22Rv1 (cell line): ENCODE results near the gene PRR14.

Experiments used
- H3K27ac ChIP-seq: fragments of 450-650 bp; 2 replicates; pipeline ENCODE4 v1.5.1; 2017
- ZFX ChIP-seq: fragments of 450-650 bp; IDR thresholded peaks from 2 replicates; pipeline ENCODE4 v1.6.1; 2017; ENCODE audit warnings: antibody characterized with exemption, borderline replicate concordance
- TF ChIP-seq, protein P1 (sequence below): fragments of 450-650 bp; IDR thresholded peaks from 2 replicates; pipeline ENCODE4 v1.5.1; 2017; ENCODE audit warnings: mild to moderate bottlenecking

The PRR14 gene

DNA sequence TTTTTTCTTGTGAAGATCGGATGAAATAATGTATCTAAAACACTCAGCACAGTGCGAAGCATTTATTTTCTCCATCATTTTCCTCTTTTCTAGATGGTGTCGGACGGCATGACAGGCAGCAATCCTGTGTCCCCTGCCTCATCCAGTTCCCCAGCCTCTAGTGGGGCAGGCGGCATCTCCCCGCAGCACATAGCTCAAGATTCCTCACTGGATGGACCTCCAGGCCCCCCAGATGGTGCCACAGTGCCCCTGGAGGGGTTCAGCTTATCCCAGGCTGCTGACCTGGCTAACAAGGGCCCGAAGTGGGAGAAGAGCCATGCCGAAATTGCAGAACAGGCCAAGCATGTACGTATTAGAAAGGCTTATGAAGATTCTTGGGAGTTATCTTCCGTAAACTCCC, 53.2 kb downstream of the PRR14 start:
- no peak overlapping the region for H3K27ac ChIP-seq
- TF ChIP-seq, protein P1, sequence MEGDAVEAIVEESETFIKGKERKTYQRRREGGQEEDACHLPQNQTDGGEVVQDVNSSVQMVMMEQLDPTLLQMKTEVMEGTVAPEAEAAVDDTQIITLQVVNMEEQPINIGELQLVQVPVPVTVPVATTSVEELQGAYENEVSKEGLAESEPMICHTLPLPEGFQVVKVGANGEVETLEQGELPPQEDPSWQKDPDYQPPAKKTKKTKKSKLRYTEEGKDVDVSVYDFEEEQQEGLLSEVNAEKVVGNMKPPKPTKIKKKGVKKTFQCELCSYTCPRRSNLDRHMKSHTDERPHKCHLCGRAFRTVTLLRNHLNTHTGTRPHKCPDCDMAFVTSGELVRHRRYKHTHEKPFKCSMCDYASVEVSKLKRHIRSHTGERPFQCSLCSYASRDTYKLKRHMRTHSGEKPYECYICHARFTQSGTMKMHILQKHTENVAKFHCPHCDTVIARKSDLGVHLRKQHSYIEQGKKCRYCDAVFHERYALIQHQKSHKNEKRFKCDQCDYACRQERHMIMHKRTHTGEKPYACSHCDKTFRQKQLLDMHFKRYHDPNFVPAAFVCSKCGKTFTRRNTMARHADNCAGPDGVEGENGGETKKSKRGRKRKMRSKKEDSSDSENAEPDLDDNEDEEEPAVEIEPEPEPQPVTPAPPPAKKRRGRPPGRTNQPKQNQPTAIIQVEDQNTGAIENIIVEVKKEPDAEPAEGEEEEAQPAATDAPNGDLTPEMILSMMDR = no peak
- no peak for TF ChIP-seq ZFX
